Measurements from ENCODE around the gene DAAM2.

The DAAM2 gene

DNA sequence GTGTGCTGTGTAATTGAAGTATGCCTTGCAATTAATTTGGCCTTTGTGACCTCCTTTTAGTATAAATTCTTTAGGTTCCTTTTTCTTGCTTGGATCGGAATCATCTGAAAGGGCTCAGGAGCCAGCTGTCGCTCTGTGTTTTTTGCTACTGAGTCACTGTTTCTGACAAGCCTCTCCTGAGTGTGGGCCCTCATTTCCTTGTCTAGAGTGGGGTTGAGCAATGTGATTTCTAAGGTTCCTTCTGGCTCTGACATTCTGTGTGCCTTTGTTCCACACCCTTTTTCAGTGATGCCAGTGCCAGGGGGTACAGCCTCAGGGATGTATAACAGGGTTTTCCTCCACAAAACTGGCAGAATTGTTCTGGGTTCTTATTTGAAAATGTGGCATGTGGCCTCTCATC lies 26.5 kb downstream of the DAAM2 start:
- TF ChIP-seq GATA2 (IDR thresholded peaks at IDR 0.05; ENCODE audit: low read depth, low read length), result no peak
- TF ChIP-seq GATA3 (IDR thresholded peaks at IDR 0.05; ENCODE audit: low read depth, low read length), result no peak

DNA sequence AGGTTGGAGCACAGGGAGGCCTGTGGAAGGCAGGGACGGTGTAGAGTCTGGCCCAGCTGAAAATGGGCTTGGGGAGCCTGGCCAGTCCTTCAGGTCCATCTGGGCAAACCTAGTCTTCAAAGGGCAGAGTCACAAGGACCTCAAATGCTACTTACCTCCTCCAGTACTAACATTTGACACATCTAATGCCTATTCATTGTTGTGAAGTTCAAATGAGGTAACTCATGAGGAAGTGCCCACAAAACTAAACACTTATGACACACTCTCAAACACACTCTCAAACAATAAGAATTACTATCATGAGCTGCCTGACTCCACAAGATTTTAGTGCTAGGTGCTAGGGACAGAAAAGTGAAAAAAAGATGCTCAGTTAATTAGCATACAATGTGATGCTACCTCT lies 27.1 kb downstream of the DAAM2 start:
- TF ChIP-seq GATA3 (IDR thresholded peaks at IDR 0.05; ENCODE audit: low read depth, low read length), result no peak
- no peak for TF ChIP-seq GATA2 (IDR thresholded peaks at IDR 0.05; ENCODE audit: low read depth, low read length)

DNA sequence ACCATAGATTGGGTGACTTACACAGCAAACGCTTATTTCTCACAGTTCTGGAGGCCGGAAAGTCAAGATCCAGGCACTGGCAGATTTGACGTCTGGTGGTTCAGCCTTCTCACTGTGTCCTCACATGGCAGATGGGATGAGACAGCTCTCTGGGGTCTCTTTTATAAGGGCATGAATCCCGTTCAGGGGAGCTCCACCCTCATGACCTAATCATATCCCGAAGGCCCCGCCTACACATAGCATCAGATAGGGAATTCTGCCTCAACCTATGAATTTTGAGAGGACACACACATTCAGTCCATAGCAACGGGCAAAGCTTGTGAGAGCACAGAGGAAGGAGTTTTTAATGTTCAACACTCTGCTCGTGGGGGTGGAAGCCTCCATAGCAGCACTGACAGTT lies 27.5 kb downstream of the DAAM2 start:
- TF ChIP-seq GATA3 (IDR thresholded peaks at IDR 0.05; ENCODE audit: low read depth, low read length) (no peak), GATA2 (IDR thresholded peaks at IDR 0.05; ENCODE audit: low read depth, low read length) (no peak)

DNA sequence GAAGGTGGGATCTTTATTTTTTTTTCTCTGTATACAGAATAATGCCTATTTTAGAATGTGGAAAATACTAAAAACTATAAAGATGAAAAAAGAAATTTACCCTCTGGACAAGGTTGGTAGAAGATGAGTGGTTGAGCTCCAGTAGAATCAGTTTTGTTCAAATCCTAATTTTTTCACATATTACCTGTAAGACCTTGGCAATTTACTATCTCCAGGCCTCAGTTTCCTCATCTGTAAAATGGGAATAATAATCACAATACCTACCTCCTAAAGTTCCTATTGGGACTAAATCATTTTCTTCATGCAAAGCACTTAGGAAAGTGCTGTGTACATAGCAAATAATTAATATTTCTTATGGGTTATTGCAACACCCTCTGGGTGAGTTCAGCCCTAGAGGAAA lies 28.4 kb downstream of the DAAM2 start:
- TF ChIP-seq GATA2 (IDR thresholded peaks at IDR 0.05; ENCODE audit: low read depth, low read length) (no peak), GATA3 (IDR thresholded peaks at IDR 0.05; ENCODE audit: low read depth, low read length) (no peak)

DNA sequence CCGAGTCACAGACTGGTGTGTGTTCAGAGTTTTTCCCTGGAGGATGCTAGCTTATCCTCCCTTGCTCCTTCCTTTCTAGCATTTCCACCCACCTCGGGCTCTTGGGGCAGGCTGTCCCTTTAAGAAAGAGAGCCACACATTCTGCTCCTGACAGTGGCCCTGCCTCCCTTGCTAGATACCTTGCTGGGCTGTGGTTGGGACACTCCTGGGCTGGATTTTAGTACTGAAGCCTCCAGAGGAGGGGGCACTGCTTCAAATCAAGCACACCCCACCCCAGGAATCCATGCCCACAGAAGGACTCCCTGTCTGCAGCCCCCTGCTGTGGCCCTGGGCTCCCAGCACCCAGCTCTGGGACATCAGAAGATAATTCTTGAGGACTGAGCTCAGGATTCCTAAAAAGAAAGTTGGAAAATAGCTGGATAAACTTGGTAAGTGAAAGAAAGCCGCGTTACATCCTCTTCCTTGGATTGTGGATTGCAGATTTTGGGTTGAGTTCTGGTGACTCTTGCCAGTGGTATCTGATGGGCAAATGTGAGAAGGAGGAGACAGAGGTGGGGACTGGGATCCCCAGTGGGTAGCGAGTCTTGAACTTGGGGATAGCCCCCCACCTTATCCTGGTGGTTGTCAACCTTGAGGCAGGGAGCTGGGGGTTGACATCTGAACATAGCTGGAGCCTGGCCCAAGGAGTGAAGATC lies 29.0 kb downstream of the DAAM2 start:
- TF ChIP-seq GATA2 (IDR thresholded peaks at IDR 0.05; ENCODE audit: low read depth, low read length) (no peak), GATA3 (IDR thresholded peaks at IDR 0.05; ENCODE audit: low read depth, low read length) (no peak)

DNA sequence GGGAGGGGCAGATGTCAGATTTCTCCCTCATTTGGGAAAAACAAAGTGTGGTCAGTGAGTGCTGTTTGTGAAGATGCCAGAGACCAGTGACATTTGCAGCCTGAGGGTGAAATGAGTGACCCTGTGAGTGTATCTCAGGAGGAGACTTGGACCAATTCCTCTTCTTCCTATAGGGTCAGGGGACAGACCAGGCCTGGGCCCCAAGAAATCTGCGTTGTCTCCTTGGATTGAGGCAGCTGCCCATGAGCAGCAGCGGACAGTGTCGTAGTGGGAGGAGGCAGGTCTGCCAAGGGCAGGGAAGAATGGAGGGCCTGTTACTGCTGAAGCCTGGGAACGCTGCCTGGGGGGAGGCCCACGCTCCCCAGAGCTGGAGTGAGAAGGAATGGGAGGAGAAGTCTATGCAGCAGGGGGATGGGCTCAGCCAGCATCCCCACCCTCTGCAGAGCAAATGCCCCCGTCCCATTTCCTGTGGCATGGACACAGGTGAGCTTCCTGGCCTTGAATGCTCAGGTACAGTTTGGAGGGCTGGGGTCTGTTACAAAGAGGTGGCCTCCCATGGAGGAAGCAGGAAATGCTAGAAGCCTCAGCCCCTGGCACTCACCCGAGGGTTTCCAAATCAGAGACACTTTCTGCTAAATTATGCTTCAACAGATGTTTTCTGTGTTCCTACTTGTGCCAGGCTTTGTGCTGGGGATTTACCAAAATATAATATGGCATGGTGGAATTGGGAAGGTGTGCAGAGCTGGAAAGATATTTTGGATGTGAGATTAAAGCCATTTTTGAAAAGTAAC lies 29.8 kb downstream of the DAAM2 start:
- TF ChIP-seq GATA2 (IDR thresholded peaks at IDR 0.05; ENCODE audit: low read depth, low read length) (no peak), GATA3 (IDR thresholded peaks at IDR 0.05; ENCODE audit: low read depth, low read length) (no peak)

DNA sequence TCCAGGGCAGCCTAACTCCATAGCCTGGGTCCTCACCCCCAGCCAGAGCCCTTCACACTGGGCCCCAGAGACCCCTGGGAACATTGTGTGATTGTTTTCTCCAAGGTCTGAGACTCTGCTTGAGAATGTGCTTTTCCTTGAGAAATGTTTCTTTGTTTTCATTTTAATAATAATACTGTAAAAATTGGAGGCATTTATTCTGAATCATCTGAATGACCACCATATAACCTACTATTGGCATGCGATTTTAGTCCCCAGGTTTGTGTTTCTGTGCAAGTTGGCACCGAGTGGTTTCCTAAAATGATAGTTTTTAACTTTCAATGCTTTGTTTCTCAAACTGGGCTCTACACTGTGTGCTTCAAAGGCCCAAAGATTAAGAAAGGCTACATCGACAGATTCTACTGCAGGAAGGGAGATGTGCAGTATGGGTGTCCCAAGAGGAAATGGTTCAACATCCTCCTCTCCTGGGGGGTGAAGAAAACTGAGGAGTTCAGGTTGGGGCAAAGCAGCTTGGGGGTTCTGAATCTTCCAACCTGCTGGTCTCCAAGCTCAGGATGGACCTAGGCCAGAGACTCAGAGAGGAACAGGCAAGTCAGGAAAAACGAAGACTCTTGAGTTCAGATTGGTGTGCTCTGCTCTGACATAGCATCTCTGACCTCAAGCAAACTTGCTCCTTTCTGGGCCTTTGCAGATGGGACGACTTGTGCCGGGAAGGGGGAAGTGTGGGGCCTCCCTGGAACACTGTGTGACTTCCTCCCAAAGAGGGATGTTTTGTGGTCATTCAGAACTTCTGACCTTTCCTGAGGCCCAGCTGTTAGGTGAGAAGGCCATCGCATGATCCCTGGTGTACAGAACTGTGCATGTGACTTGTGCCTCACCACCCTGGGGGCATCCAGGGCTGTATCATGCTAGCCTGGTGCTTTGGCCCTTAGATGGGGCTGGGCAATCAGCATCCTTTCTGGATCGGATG lies 31.0 kb downstream of the DAAM2 start:
- TF ChIP-seq GATA2 (IDR thresholded peaks at IDR 0.05; ENCODE audit: low read depth, low read length) (no peak), GATA3 (IDR thresholded peaks at IDR 0.05; ENCODE audit: low read depth, low read length) (no peak)

DNA sequence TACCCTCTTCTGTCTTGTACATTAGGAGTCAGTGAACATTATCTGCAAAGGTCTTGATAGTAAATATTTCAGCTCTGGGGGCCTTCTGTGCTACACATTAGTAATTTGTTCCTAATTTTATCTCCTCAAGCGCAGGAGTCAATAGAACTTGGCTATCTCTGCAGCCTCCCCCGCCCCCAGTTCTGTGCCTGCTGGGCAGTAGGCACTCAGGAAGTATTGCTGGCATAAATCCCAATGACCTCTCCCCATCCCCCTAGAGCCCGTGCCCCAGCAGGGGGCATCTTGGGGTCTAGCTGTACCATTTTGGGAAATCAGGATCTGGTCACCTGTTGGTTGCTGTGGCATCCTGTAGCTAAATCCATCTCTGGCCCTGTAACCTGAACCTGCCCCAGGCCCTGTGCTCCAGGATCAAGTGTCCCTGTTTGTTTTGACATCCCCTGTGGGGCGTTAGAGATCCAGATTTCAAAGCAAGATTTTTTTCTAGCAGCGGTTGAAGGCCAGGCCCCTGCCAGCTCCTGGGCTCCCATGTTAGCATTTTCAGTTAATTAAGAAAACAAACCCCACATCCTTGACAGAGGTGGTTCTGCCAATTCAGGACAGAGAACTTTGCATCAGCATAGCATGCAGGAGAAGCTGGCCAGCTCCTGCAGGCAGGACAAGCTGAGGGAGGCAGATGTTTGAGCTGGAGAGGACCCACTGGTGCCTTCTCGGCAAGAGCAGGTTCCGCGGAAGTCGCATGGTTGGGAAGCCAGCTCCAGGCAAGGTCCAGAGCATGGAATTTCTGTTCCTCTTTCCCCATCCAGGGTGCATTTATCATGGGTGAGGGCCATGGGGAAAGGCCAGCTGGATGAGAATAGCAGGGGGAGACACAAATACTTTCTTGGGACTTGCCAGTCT lies 32.1 kb downstream of the DAAM2 start:
- TF ChIP-seq GATA2 (IDR thresholded peaks at IDR 0.05; ENCODE audit: low read depth, low read length) (no peak), GATA3 (IDR thresholded peaks at IDR 0.05; ENCODE audit: low read depth, low read length) (no peak)

DNA sequence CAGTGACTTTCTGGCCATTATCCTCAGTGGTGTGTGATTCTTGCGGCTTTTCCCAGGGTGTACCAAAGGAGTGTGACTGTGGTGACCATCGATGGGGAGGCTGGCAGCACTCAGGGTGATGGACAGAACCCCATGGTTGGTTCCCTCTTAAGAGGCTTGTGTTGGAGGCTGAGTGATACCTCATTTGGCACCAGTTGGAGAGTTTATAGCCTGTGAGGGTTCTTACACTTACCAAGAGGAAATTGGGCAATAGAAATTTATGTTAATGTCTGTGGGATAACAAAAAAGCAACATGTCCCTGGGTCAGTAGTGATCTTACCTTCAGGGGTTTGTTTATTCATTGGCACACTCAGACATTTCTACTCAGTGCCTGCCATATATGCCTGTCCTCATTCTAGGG lies 37.2 kb downstream of the DAAM2 start:
- TF ChIP-seq GATA3 (IDR thresholded peaks at IDR 0.05; ENCODE audit: low read depth, low read length) (no peak), GATA2 (IDR thresholded peaks at IDR 0.05; ENCODE audit: low read depth, low read length) (no peak)

DNA sequence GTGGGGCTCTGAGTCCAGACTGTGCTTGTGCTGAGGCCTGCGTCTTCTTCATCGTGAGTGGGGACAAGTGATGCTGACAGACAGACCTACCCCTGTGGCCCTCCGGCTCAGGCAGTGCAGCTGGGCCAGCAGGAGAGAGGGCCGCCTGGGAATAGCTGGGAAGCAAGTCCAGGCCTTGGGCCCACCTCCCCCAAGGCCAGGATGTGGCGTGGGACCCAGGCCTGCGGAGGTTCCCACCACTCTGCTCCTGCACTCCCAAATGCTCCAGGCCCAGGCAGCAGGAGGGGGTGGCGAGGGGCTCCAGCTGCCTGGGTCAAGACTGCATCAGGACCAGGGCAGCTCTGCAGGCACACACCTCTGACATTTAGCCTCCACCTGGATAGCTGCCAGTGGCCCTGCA lies 38.3 kb downstream of the DAAM2 start:
- TF ChIP-seq GATA3 (IDR thresholded peaks at IDR 0.05; ENCODE audit: low read depth, low read length) (no peak), GATA2 (IDR thresholded peaks at IDR 0.05; ENCODE audit: low read depth, low read length) (no peak)

DNA sequence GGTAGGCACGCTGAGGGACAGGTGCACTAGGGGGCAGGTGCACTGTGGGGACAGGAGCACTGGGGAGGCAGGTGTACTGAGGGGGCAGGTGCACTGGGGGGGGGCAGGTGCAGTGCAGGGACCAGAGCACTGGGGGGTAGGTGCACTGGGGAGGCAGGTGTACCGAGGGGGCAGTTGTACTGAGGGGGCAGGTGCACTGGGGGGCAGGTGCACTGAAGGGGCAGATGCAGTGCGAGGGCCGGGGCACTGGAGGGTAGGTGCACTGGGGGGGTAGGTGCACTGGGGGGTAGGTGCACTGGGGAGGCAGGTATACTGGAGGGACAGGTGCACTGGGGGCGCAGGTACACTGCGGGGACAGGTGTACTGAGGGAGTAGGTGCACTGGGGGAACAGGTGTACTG lies 39.5 kb downstream of the DAAM2 start:
- no peak for TF ChIP-seq GATA3 (IDR thresholded peaks at IDR 0.05; ENCODE audit: low read depth, low read length)
- no peak for TF ChIP-seq GATA2 (IDR thresholded peaks at IDR 0.05; ENCODE audit: low read depth, low read length)

DNA sequence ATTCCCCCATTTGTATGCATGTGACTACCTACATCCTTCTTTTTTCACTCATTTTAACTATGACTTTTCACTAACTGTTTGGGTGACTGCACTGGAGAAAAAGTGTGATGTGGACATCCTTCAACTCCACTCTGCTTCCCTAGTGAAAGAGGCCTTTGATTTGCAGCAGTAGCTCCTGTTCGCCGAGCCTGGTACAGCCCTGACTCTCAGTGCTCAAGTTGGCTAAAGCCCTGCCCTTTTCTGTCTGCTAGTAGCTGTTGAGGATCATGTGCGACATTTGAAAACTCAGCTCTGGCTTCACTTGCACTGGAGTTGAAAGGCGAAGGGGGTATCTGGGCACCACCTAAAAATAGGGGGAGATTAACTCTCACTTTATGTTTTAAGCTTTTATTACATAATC lies 42.1 kb downstream of the DAAM2 start:
- TF ChIP-seq GATA2 (IDR thresholded peaks at IDR 0.05; ENCODE audit: low read depth, low read length) (no peak), GATA3 (IDR thresholded peaks at IDR 0.05; ENCODE audit: low read depth, low read length) (no peak)

DNA sequence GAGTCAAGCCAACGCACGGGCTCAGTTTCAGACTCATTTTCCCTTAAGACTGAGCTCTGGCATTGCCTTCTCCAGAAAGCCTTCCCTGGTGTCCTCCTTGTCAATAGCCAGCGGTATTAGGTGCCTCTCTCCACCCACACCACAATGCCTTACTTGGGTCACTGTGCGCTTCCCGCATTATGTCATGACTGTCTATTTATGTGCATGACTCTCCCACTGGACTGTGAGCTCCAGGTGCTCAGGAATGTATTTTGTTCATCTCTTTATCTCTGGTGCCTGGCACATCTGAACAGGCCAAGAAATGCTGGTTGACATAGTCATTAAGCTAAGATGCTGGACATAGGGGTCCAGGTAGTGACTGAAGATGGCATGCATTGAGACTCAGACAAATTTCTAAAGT lies 42.7 kb downstream of the DAAM2 start:
- TF ChIP-seq GATA2 (IDR thresholded peaks at IDR 0.05; ENCODE audit: low read depth, low read length), result no peak
- no peak for TF ChIP-seq GATA3 (IDR thresholded peaks at IDR 0.05; ENCODE audit: low read depth, low read length)

Data from SH-SY5Y (cell line).